HTR-8/SVneo (cell line): Measurements from ENCODE around the gene WFS1.

ENCODE experiments used
- DNase-seq: peaks from one replicate; pipeline ENCODE4 v3.0.0; 2011; ENCODE audit warnings: low spot score, mixed read lengths; ENCODE audit not compliant: insufficient read length
- FAIRE-seq: peaks from 2 replicates; lab custom pipeline; 2011; peaks lifted over from hg19 to GRCh38; lab: Jason Lieb, UNC

WFS1 gene

DNA sequence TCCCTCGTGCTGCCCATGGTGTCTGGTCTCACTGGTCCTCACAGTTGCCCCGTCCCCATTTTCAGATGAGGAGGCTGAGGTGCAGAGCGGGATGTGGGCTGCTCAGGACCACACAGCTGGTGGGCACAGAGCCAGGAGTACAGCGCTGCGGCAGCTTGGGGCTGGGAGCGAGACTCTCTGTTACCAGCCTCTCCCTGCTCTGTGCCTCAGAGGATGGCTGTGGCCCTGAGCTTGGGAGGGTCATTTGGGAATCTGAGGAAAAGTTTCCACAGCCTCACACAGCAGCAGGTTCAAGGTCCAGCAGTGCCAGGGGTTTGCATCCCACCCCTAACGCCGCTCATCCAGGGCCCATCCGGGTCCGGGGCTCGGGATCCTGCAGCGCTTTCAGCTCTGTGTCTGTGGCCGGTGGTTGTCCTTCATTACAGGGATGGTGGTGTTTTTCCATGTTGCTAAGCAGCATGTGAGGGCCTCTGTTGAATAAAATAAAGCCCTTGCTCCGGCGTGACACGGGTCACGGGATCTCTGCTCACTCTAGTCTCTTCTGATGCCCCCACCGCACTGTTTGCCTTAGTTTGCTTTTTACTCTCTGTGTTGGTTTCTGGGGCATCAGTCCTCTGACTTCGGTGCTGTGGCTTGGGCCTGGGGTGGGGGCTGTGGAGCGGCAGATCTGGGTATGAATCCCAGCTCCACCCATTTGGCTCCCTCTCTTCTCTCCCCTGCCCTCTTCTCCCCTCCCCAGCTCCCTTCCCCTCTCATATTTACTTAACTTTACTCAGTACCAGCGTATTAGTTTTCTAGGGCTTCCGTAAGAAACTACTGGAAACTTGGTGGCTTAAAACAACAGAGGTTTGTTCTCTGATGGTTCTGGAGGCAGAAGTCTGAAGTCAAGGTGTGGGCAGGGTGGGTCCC is 6.5 kb downstream of the WFS1 start:
- DNase-seq (no peak), FAIRE-seq (no peak)

DNA sequence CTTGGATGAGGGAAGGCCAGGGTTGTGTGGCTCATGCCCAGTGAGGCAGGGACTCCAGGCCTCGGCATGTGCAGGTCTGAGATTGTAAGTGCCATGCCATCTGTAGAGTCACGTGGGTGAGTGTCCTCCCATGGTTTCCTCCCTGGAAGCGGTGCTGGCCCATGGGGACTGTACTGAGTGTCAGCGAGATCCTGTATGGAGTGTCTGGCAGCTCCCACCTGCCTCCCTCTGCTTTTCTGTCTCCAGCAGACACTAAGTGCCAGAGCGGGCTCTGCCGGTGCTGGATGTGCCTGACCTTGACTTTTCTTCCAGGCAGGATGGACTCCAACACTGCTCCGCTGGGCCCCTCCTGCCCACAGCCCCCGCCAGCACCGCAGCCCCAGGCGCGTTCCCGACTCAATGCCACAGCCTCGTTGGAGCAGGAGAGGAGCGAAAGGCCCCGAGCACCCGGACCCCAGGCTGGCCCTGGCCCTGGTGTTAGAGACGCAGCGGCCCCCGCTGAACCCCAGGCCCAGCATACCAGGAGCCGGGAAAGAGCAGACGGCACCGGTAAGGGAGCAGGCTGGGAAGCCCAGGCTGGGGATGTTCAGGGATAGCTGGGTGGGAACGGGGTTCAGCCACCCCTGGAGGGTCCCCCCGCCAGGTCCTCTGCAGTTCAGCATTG is 7.6 kb downstream of the WFS1 start:
- DNase-seq = no peak
- no peak for FAIRE-seq

DNA sequence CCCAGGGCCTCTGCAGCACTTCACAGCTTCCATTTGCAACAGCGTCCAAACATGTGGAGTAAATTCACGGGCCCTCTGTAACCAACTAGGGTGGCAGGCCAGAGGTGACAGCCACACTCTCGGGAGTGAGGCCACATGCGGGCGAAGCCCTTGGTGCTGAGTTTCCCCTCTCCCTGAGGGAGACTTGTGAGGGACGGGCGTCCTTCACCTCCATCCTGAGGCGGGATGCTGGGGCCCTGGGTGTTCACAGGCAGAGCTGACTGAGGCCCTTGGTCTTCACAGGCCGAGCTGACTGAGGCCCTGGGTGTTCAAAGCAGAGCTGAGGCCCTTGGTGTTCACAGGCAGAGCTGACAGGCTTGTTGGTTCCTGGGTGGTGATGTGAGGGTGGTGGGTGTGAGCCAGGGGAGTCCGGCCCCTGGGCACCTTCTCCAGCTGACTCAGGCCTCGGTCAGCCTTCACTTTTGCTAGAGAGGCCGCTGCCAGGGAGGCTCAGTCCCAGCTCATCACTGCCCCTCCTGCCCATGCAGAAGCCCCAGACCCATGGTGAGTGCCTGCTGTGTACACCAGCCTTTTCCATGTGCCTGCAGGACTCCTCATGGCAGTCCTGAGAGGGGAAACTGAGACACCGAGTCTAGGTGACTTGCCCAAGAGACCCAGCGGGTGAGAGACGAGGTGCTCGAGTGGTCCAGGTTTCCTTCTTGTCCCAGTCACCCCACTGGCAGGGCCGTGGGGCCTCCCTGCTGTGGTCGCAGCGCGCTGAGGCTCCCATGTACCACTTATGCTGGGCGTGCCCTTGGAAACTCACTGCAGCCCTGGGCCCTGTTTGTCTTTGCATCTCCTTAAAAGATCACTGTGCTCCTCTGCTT is 8.5 kb downstream of the WFS1 start:
- FAIRE-seq (no peak), DNase-seq (no peak)

DNA sequence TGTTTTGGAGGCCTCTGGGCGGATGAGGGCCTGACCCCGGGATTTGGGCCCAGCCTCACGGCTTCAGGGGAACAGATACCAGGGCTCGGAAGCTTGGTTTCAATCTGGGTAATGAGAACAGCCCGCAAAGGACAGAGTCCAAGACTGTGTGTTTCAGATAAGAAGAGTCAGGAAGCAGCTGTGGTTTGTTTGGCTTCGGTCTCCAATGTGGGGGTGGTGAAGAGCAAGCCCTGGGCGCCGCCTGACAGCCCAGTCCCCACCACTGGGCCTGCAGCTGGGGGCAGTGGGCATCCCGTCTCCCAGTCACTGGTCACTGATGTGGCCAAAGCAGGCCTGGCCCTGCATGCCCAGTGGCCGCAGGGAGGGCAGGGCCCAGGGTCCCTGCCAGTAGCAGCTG is 9.1 kb downstream of the WFS1 start:
- FAIRE-seq = no peak
- no peak for DNase-seq

DNA sequence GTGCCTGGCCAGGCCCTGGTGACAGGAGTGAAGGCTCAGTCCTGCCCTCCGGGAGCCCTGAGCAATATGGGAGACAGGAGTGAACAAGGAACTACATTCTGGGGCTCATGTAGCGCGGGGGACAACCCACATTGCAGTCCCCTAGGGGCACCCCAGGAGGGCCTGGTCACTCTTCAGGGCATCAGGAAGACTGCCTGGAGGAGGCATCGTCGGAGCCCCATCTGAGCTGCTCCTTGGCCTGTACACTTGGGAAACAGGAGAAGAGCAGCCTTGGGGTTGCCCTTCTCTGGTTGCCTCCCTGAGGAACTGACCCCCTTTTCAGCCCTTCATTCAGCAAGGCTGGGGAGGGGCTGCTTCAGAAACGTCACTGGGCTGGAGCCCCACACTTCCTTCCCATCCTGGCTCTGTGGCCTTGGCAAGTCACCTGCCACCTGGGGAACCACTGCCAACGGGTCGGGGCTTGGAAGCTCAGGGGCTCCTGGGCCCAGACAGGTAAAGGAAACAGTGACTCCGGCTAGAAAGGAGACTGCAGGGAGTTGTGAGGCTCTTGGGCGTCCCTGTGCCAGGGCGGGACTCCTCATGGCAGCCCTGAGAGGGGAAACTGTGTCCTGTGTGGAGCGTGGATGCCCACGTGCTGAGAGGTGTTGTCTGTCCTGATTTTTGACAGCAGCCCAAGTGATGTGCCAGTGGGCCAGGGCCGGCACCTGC is 10.1 kb downstream of the WFS1 start:
- no peak for DNase-seq
- FAIRE-seq = no peak

DNA sequence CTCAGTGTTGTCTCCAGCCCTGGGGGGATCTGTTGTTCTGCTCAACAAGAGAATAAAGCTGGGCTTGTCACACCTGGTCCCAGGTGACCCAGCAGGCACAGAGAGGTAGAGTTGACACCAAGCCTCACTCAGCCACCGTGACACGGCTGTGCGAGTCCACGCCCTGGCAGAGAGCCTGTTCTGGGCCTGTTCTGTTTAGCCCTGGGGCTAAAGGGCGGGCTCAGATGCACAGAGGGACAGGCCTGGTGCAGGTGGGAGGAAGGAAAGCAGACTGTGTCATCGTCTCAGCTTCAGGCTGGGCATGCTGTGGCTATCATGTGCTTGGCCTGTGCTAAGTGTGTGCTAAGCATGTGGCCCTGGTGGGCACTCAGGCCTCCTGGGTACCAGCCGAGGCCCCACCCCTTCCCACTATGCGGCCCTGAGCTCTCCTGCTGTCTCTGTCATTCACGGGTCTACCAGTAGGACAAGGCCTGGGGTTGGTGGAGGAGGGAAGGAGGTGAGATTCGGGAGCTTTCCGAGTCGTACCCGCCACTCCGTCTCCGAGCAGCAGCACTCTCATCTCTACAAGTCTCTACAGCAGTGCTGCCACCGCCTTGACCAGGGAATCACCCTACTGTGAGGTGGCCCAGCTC is 10.8 kb downstream of the WFS1 start:
- DNase-seq (no peak), FAIRE-seq (no peak)

DNA sequence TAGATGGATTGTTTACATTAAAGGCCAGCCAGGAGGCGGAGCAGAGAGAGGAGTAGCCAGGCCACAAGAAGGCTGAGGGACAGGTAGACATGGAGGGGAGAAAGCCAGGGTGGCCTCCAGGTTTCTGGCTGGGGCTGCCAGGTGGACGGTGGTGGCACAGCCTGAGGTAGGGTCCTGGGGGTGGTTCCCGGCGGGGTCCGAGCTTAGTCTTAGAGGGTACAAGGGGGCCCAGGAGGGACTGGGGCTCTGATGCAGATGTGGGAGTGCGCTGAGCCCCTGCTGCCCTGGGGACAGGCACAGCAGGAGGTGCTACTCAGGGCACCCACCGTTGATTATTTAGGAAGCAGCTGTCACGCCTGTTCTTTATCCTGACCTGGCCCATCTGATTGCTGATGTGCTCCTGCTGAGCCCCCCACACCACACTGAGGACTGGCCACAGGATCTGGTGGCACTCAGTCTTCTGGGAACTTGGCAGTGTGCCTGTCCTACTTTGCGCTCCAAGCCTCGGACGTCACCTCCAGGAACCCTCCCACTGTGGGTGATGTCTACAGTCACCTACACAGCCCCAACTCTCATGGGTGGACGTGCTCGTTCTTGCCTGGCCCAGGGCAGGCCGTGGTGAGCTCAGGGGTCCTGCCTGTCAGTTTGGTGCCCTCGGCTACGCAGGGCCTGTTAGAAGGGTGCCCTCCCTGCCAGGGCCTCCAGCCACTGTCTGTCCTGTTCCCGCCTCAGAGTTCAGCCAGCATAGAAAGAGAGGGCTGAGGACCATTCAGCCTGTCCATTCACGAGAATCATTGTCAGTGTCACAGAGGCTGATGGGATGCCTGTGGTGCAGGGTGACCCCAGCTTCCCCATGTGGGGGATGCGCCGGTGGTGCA is 12.0 kb downstream of the WFS1 start:
- DNase-seq (no peak), FAIRE-seq (no peak)

DNA sequence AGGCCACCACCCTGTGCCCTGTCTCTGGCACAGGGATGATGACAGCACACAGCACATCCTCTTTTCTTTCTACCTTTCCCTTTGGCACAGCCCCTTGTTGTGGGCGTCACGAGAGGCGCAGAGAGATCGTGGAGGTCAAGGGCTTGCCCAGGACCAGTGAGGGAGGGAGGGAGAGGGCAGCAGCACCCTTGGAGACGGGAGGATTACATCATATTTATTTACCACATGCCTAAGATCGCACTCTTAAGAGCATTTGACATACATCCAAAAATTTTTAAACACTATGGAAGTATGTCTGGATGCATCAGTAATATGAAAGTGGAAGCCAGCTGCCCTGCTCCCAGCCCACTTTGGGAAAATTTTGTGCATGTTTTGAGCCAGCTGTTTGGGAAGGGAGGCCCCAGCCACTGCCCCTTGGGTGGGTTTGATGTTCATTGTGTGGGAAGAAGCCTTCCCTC is 12.7 kb downstream of the WFS1 start:
- DNase-seq = no peak
- FAIRE-seq = no peak

DNA sequence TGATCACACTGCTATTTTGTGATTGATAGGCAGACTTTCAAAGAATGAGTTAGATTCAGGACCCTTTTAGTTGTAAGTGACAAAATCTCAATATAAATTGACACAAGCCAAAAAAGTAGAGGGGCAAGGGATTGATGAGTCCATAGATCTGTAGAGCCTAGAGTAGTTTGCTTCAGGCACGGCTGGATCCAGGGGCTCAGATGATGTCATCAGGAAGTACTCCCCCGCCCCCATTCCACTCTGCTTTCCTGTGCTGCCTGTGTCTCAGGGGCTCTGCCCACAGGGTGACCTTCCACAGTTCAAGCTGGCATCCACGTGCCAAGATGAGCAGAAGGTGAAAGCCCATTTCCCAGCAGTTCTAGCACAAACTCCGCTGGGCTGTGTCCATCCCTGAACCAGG is 13.6 kb downstream of the WFS1 start:
- FAIRE-seq (no peak), DNase-seq (no peak)

DNA sequence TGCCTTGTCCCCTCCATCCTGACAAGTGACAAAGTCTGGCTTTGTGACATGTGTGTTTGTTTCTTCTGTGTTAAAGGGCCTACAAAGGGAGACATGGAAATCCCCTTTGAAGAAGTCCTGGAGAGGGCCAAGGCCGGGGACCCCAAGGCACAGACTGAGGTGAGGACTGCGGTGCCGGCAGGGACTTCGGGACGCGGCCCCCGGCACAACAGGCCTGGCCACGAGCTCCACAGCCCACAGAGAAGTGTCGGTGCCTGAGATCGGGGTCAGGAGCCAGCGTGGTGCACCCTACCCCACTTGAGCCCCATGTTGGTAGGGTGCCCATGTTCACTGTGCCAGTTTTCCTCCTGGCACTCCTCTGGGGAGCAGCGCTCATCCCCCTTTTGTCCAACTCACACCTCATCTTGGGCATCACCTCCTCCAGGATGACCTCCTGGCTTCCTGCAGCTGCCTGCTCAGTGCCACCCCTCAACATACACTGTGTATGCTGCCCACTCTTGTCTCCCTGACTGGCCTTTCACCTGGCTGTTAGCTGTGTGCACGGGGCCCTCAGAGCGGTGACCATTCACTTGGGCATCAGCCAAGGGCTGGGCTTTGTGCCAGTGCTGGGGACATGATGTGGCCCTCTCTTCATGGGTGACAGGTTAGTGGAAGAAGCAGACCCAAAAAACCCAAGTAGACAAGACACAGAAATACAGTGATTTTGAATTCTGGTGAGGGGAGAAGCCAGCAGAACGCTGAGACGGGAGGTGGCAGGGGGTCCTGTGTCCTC is 17.6 kb downstream of the WFS1 start:
- FAIRE-seq (no peak), DNase-seq (no peak)

DNA sequence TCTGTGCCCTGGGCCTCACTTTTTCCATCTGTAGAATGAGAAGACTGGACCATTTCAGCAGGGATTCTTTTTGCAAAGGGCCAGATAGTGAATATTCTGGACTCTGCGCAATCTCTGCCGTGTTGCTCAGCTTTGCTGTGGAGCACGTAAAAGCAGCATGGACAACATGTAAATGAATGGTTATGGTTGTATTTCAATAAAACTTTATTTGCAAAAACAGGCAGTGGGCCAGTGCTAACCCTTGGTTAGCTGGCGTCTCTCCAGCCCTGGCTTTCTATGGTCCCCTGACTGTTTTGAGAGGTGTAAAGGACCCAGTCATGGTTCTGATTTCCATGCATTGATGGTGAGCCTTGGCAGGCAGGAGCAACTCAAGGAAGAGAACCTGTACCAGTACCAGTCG is 18.7 kb downstream of the WFS1 start:
- no peak for FAIRE-seq

DNA sequence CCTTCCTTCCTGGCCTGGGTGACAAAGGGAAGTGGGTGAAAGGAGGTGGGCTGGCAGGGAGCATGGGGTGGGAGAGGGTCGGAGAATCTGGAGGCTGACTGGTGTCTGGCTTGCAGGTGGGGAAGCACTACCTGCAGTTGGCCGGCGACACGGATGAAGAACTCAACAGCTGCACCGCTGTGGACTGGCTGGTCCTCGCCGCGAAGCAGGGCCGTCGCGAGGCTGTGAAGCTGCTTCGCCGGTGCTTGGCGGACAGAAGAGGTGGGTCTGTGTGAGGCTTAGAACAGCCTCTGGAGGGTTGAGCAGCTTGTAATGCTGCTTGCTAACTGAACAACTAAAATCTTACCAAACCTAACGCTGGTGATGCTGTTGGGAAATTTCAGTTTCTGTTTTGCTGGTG is 19.2 kb downstream of the WFS1 start:
- DNase-seq (no peak), FAIRE-seq (no peak)

More for the DNA sequence above, 18.7 kb downstream of the WFS1 start:
- DNase-seq = no peak

DNA sequence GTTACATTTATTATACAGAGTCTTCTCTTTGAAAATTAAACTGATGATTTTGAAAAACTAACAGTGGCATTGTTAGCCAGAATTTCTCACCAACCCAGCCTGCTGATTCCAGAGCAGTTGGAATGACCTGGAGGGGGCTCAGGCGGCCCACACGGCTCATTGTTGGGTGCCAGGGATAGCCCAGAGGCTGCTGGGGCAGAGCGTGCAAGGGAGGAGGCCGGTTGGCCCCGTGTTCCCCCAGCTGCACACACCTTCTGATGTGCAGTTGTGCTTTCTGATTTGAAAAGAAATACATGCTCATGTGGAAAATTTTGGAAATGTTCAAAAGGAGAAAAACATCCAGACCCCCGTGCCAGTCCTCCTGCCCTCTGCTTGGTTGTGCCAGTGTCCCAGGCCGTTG is 20.6 kb downstream of the WFS1 start:
- FAIRE-seq = no peak
- no peak for DNase-seq

DNA sequence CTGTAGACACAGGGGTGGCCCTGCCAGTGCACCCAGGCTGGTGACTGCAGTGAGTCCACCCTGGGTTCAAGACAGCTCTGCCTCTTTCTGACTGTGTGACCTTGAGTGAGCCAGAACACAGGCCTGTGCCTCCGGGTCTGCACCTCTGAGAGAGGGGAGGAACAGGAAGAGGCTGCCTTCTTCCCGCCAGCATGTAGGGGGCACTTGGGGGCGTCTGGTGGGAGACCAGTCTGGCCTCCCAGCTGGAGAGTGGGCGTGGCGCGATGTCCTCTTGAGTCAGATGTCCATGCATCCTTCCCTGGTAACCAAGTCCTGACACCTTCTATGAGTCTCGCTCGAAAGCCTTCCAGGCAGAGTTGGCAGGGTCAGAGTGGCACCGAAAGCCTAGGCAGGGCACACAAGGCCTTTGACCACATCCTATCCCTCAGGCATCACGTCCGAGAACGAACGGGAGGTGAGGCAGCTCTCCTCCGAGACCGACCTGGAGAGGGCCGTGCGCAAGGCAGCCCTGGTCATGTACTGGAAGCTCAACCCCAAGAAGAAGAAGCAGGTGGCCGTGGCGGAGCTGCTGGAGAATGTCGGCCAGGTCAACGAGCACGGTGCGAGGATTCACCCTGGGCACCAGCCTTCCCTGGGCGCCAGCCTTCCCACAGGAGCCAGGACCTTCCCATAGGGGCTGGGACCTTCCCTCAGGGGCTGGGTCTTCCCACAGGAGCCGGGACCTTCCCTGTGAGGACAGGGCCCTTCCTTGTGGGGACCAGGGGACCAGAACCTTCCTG is 21.3 kb downstream of the WFS1 start:
- FAIRE-seq (no peak), DNase-seq (no peak)

DNA sequence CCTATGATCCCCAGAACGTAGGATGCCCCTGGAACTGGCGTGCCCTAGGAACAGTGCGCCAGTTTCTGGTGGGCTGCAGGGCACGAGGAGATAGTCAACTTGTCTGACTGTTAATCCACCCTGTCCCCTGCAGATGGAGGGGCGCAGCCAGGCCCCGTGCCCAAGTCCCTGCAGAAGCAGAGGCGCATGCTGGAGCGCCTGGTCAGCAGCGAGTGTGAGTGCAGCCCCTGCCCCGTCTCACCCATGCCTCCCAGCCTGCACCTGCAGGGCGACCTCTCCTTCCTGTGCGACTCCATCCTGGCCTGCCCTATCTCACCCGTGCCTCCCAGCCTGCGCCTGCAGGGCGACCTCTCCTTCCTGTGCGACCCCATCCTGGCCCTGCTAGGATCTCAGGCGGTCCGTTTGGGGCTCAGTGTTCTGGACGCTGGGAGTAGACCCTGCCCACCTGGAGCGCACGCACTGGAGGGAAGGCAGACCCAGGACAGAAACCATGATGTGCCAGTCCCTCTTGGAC is 22.2 kb downstream of the WFS1 start:
- FAIRE-seq = no peak
- no peak for DNase-seq

DNA sequence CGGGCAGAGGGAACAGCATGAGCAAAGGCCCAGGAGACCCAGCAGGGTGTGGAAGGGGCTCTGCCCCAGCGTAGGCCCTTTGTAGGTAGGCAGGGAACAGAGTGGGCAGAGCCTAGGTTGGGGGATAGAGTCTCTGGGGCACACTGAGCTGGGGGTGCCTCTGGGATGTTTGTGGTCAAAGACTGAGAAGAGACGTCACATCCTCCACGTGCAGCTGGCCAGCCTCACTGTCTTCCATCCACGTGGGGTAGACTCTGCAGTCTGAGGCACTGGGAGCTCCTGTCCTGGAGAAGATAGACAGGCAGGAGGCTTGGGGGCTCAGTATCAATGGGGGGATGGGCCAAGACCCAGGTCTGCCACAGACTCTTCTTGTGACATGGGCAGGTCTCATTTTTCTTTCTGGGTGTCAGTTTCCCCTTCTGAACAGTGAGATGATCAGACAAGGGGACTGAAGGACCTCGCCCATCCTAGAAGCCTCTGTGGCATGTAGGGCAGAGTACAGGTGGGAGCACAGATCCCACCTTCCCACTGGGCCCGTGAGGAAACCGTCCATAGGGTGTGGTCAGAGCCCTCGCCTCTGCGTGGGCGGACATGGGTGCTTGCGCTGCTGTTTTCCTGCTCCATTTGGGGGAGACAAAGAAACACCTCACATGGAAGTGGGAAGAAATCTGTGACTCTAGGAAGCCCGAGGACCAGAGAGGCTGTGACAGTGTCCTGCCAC is 22.9 kb downstream of the WFS1 start:
- DNase-seq = no peak
- no peak for FAIRE-seq
